Measurements from ENCODE around the gene ELOVL6. TPM values are rescaled to one million over a fixed set of nuclear protein-coding genes. Genes with fewer than 3 reads are reported as not detected.

ELOVL6 gene
- total and polyA plus RNA-seq, 5 experiments from 2014 or later, result 0.11 to 3.0 (median 0.57) TPM

DNA sequence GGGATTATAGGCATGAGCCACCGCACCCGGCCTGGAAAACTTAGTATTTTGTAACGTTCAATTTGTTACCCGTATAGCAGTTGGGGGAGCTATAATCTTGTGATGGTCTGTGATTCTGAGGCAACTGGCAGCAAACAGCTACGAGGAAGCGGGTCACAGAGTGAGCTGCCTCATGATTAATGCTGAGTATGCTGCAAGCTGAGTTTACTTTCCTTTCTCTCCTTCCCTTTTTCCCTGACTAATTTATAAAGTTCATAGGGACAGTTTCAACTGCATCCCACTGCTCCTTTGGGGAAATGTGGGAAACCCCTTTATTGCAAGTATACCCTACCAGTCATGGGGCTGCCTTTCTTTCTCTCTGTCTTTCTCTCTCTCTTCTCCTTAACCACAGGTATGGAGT is 17.7 kb upstream of the ELOVL6 start:
- no peak for ATAC-seq
- peaks cover 0 to 16% (median 7%) of the 10 kb centered on the region in 3 donors for H3K36me3 Mint-ChIP-seq
- no peak for DNase-seq
- H3K27ac Mint-ChIP-seq, result no peak overlapping the region
- H3K9me3 Mint-ChIP-seq, result peaks cover 0 to 13% (median 11%) of the 10 kb centered on the region in 9 donors
- peaks cover 0 to 6% (median 2%) of the 10 kb centered on the region in 5 donors for H3K27me3 Mint-ChIP-seq
- peaks cover 0 to 2% (median under 1%) of the 10 kb centered on the region in 4 donors for H3K4me1 Mint-ChIP-seq
- POLR2A ChIA-PET, result no interaction called here
- no peak overlapping the region for H3K4me3 Mint-ChIP-seq

DNA sequence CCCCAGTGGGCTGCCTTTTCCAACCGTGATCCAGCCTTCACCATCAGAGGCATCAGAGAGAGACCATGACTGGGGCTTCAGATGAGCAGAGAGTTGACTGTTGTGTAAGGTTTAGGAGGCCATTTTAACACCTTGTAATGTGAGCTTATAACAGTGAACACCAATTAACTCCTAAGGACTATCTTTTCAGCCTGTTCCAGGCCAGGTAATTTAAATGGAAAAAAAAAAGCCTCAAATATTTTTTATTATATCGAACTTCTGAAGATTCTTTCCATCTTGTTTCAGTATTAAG is 13.3 kb upstream of the ELOVL6 start:
- H3K27ac Mint-ChIP-seq, result no peak overlapping the region
- peaks cover 0 to 6% (median 0%) of the 10 kb centered on the region in 5 donors for H3K27me3 Mint-ChIP-seq
- H3K4me3 Mint-ChIP-seq, result no peak overlapping the region
- POLR2A ChIA-PET, result no interaction called here
- H3K9me3 Mint-ChIP-seq, result no peaks in the 10 kb centered on the region
- DNase-seq (no peak), ATAC-seq (no peak)
- H3K4me1 Mint-ChIP-seq, result peaks cover 0 to 4% (median under 1%) of the 10 kb centered on the region in 4 donors
- H3K36me3 Mint-ChIP-seq, result no peaks in the 10 kb centered on the region

- Mint-ChIP-seq H3K36me3 (no peaks in the 10 kb centered on the region), H3K4me1 (peaks cover 0 to 4% (median under 1%) of the 10 kb centered on the region in 4 donors), H3K9me3 (no peaks in the 10 kb centered on the region), H3K27me3 (peaks cover 0 to under 1% (median 0%) of the 10 kb centered on the region in 5 donors), H3K4me3 (peak overlapping the region in 1 of 10 donors; percentile 66), H3K27ac (no peak overlapping the region)
- POLR2A ChIA-PET, result no interaction called here
- ATAC-seq (peak; percentile 69 to 71), DNase-seq (peak in 7 of 10 donors; percentile 17 to 66 (median 52))
Observed at GRCh38 chr4:110211007-110211769, 12.8 kb upstream of the ELOVL6 start.

DNA sequence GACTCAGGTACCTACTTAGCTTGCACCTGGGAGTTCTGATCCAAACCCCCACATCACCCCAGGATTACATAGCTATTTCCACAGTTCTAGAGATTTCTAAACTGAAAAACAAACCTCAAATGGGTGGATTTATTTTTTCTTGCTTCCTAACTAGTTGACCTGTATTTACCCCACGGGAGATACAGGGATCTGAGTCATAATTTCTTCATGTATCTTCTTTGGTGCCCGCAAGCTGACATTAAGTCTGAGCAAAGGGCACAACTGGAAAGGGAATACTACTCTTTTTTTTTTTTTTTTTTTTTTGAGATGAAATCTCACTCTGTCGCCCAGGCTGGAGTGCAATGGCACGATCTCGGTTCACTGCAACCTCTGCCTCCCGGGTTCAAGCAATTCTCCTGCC is 10.0 kb upstream of the ELOVL6 start:
- H3K9me3 Mint-ChIP-seq, result no peaks in the 10 kb centered on the region
- DNase-seq (no peak), ATAC-seq (no peak)
- H3K4me3 Mint-ChIP-seq, result no peak overlapping the region
- POLR2A ChIA-PET, result interaction anchor here (0.7 kb wide), 1 partner anchor 8 kb away, joined by 6 read pairs; no protein-coding TSS in a partner anchor
- H3K4me1 Mint-ChIP-seq, result peaks cover 0 to 4% (median 2%) of the 10 kb centered on the region in 4 donors
- H3K27me3 Mint-ChIP-seq, result no peaks in the 10 kb centered on the region
- H3K36me3 Mint-ChIP-seq, result no peaks in the 10 kb centered on the region
- no peak overlapping the region for H3K27ac Mint-ChIP-seq

GRCh38 chr4:110207233-110207632 is 8.8 kb upstream of the ELOVL6 start:
- DNase-seq (no peak), ATAC-seq (no peak)
- Mint-ChIP-seq H3K9me3 (no peaks in the 10 kb centered on the region), H3K27me3 (no peaks in the 10 kb centered on the region), H3K36me3 (no peaks in the 10 kb centered on the region), H3K27ac (no peak overlapping the region), H3K4me1 (peaks cover 0 to 4% (median 2%) of the 10 kb centered on the region in 4 donors), H3K4me3 (no peak overlapping the region)
- POLR2A ChIA-PET, result interaction anchor here (1.4 kb wide), 1 partner anchor 11 kb away, joined by 3 read pairs; no protein-coding TSS in a partner anchor

GRCh38 chr4:110202024-110202423 is 3.6 kb upstream of the ELOVL6 start:
- POLR2A ChIA-PET, result no interaction called here

GRCh38 chr4:110201502-110201901 is 3.1 kb upstream of the ELOVL6 start:
- Mint-ChIP-seq H3K27me3 (no peaks in the 10 kb centered on the region), H3K4me3 (peak overlapping the region in 1 of 10 donors; percentile 58), H3K27ac (no peak overlapping the region), H3K9me3 (no peaks in the 10 kb centered on the region), H3K36me3 (no peaks in the 10 kb centered on the region), H3K4me1 (peaks cover 4 to 21% (median 9%) of the 10 kb centered on the region in 4 donors)
- POLR2A ChIA-PET, result no interaction called here
- DNase-seq (no peak), ATAC-seq (no peak)

More at GRCh38 chr4:110202024-110202423, 3.6 kb upstream of the ELOVL6 start:
- Mint-ChIP-seq H3K27ac (no peak overlapping the region), H3K4me1 (peaks cover 4 to 21% (median 9%) of the 10 kb centered on the region in 4 donors), H3K4me3 (no peak overlapping the region), H3K9me3 (no peaks in the 10 kb centered on the region), H3K27me3 (no peaks in the 10 kb centered on the region), H3K36me3 (no peaks in the 10 kb centered on the region)
- no peak for DNase-seq
- ATAC-seq, result no peak

DNA sequence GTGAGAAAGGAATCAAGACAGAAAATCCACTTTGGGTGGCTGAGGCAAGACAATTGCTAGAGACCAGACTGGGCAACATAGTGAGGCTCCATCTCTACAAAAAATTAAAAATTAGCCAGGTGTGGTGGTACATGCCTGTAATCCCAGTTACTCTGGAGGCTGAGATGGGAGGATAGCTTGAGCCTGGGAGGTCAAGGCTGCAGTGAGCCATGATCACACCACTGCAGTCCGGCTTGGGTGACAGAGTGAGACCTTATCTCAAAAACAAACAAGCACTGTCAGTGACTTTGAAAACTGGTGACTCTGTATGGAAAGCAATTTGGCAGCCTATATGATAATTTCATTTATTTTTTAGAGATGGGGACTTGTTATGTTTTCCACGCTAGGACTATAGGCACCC is 2.3 kb upstream of the ELOVL6 start:
- POLR2A ChIA-PET, result no interaction called here
- H3K4me3 Mint-ChIP-seq, result no peak overlapping the region
- H3K27me3 Mint-ChIP-seq, result no peaks in the 10 kb centered on the region
- peak overlapping the region in 1 of 10 donors; percentile 50 for H3K27ac Mint-ChIP-seq
- H3K36me3 Mint-ChIP-seq, result peaks cover 0 to 4% (median 0%) of the 10 kb centered on the region in 3 donors
- H3K4me1 Mint-ChIP-seq, result peaks cover 7 to 26% (median 12%) of the 10 kb centered on the region in 4 donors
- ATAC-seq, result no peak
- H3K9me3 Mint-ChIP-seq, result no peaks in the 10 kb centered on the region
- no peak for DNase-seq

DNA sequence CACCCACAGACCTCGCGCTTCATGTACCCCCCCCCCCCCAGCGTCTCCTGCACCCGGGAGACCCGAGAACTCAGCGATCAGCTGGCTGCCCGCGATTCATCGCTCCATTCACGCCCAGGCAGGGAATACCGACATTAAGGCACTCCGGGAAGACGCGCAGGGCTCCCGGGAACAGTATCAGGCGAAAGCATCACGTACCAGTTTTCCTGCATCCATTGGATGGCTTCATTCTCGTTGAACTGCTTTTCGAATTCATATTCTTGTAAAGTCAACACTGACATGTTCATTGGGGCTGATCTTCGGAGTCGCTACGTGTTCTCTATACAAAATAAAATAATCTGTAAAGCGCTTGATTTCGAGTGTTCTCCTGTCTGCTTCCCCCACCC is 373 bp downstream of the ELOVL6 start:
- Mint-ChIP-seq H3K27ac (peak overlapping the region; percentile 77 to 95 (median 91)), H3K36me3 (peaks cover 0 to 5% (median 0%) of the 10 kb centered on the region in 3 donors), H3K27me3 (no peaks in the 10 kb centered on the region), H3K9me3 (no peaks in the 10 kb centered on the region), H3K4me3 (peak overlapping the region; percentile 95 to 99 (median 97)), H3K4me1 (peaks cover 18 to 44% (median 27%) of the 10 kb centered on the region in 4 donors)
- no peak for ATAC-seq
- POLR2A ChIA-PET, result interaction anchor here (0.6 to 1.4 kb wide), 5 partner anchors 35 to 164 kb away, joined by 3 to 10 read pairs (median 3); no protein-coding TSS in a partner anchor
- peak in 1 of 10 donors; percentile 38 for DNase-seq

GRCh38 chr4:110197529-110198042 is 829 bp downstream of the ELOVL6 start:
- POLR2A ChIA-PET, result interaction anchor here (0.6 to 1.4 kb wide), 4 partner anchors 34 to 199 kb away, joined by 3 to 10 read pairs (median 3); no protein-coding TSS in a partner anchor
- Mint-ChIP-seq H3K9me3 (no peaks in the 10 kb centered on the region), H3K4me3 (peak overlapping the region; percentile 95 to 99 (median 97)), H3K27ac (peak overlapping the region; percentile 77 to 95 (median 91)), H3K36me3 (peaks cover 0 to 5% (median 0%) of the 10 kb centered on the region in 3 donors), H3K27me3 (no peaks in the 10 kb centered on the region), H3K4me1 (peaks cover 19 to 44% (median 30%) of the 10 kb centered on the region in 4 donors)
- peak in 8 of 10 donors; percentile 12 to 63 (median 42) for DNase-seq
- peak; percentile 16 to 25 for ATAC-seq

DNA sequence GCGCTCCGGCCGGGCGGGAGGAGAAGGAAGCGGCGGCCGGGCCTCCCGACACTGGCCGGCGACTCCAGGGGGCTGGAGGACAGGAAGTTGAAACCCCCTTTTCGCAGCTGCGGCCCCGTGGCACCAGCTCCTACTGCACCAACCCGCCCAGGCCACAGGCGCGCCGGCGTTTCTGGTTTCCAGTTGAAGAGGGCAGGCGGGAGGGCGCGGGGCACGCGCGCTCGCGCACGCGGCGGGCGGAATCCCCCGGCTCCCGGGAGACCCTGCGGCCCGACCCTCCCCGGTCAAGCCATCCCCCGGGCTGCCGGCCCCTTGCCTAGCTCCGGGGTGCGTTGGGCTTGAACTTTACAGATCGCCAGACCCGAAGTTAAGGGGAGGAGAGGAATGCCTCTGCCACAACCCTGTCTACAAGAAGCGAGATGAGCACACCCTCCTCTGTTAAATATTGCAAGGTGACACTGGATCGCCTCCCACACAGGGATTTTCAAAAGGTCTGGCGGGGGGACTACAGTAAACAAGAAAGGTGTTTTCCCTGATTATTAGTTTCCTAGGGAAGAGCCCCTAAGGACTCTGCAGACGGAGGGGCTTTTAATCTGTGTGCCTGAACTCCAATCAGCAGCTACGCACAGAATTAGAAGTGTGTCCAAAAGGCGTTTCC is 1.4 kb downstream of the ELOVL6 start:
- Mint-ChIP-seq H3K9me3 (no peaks in the 10 kb centered on the region), H3K4me3 (peak overlapping the region; percentile 95 to 99 (median 97)), H3K36me3 (peaks cover 0 to 5% (median 0%) of the 10 kb centered on the region in 3 donors), H3K27me3 (no peaks in the 10 kb centered on the region), H3K4me1 (peaks cover 19 to 44% (median 30%) of the 10 kb centered on the region in 4 donors), H3K27ac (peak overlapping the region; percentile 77 to 95 (median 91))
- POLR2A ChIA-PET, result interaction anchor here (0.8 to 3.8 kb wide), 4 partner anchors 10 to 199 kb away, joined by 3 to 17 read pairs (median 3); no protein-coding TSS in a partner anchor
- peak; percentile 50 to 51 for ATAC-seq
- peak; percentile 41 to 77 (median 58) for DNase-seq

GRCh38 chr4:110196206-110196870 is 2.1 kb downstream of the ELOVL6 start:
- Mint-ChIP-seq H3K36me3 (peaks cover 0 to 5% (median 0%) of the 10 kb centered on the region in 3 donors), H3K27ac (peak overlapping the region; percentile 91 to 97 (median 96)), H3K27me3 (no peaks in the 10 kb centered on the region), H3K9me3 (no peaks in the 10 kb centered on the region), H3K4me3 (peak overlapping the region; percentile 92 to 99 (median 96)), H3K4me1 (peaks cover 19 to 44% (median 30%) of the 10 kb centered on the region in 4 donors)
- POLR2A ChIA-PET, result interaction anchor here (0.8 to 3.8 kb wide), 3 partner anchors 11 to 147 kb away, joined by 3 to 17 read pairs (median 3); no protein-coding TSS in a partner anchor
- peak in 6 of 10 donors; percentile 13 to 45 (median 36) for DNase-seq
- ATAC-seq, result peak; percentile 5 to 31
